GM12875 (cell line): ENCODE results near the gene RPTOR.
A peak's percentile ranks its signal among the peaks of the same experiment; 100 is the strongest.
"Not testable (repeated sequence)": the region's sequence is repeated elsewhere in the genome, so short reads cannot be mapped to it uniquely, and the experiment has no call there.

Source experiments
- H3K4me3 ChIP-seq: one replicate; pipeline ENCODE4 v1.5.1; 2011; ENCODE audit warnings: low read depth, low read length, control low read depth
- CTCF ChIP-seq: IDR thresholded peaks from 2 replicates; pipeline ENCODE4 v1.5.1; 2011; ENCODE audit warnings: low read depth, mild to moderate bottlenecking, control low read depth, inconsistent platforms, low read length, moderate library complexity, borderline replicate concordance; ENCODE audit not compliant: insufficient read depth

RPTOR gene

GRCh38 chr17:80531400-80531799 is 13.2 kb upstream of the RPTOR start:
- TF ChIP-seq CTCF: no peak
- H3K4me3 ChIP-seq: no peak overlapping the region

- not testable (repeated sequence) for H3K4me3 ChIP-seq
These were observed 7.3 kb upstream of the RPTOR start for GRCh38 chr17:80537386-80537785.

GRCh38 chr17:80538484-80538883 is 6.2 kb upstream of the RPTOR start:
- no peak overlapping the region for H3K4me3 ChIP-seq
- TF ChIP-seq CTCF: no peak

- TF ChIP-seq CTCF: no peak
- no peak overlapping the region for H3K4me3 ChIP-seq
These were observed 5.5 kb upstream of the RPTOR start for GRCh38 chr17:80539022-80539641.

- H3K4me3 ChIP-seq: peak overlapping the region; percentile 64
- no peak for TF ChIP-seq CTCF
These were observed 825 bp downstream of the RPTOR start for GRCh38 chr17:80545499-80545826.

- no peak overlapping the region for H3K4me3 ChIP-seq
- TF ChIP-seq CTCF: no peak
These were observed 1.6 kb downstream of the RPTOR start for GRCh38 chr17:80546267-80546666.

- H3K4me3 ChIP-seq: no peak overlapping the region
- no peak for TF ChIP-seq CTCF
These were observed 7.9 kb downstream of the RPTOR start for GRCh38 chr17:80552523-80552922.

- H3K4me3 ChIP-seq: no peak overlapping the region
- TF ChIP-seq CTCF: no peak
These were observed 10.6 kb downstream of the RPTOR start for GRCh38 chr17:80555266-80555665.
